ENCODE data around the gene PALLD.

Gene PALLD

DNA sequence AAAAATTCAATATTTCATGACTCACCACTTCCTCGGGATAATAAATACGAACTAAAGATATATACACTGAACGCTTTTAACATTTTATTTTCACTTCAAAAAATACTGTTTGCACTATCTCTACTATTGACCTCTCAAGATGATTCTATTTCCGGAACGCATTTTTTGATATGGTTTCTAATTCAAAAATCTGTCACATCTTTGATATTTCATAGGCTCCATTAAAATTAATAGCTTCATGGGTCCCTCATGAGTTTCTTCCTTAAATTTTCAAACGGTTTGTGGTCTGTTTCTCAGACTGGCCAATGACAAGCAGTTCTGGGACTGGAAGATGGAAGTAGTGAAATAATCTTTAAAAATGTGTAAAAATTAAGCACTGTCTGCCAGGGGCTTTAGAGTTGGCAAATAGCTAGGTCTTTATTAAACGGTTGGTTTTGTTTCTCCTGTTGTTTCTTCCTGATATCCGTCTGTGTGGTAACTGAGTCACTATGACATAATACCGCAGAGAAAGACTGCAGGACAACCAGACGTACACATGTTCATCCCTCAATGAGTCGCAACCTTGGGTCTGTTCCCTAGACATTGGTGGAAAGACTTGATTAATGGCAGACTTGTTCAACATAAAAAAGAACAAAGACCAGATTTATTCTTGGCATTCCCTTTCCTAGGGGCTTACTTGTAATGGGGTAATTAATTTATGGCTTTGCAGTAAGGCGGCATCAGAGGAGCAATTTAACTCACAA lies 133.8 kb downstream of the PALLD start:
- no peak for DNase-seq

DNA sequence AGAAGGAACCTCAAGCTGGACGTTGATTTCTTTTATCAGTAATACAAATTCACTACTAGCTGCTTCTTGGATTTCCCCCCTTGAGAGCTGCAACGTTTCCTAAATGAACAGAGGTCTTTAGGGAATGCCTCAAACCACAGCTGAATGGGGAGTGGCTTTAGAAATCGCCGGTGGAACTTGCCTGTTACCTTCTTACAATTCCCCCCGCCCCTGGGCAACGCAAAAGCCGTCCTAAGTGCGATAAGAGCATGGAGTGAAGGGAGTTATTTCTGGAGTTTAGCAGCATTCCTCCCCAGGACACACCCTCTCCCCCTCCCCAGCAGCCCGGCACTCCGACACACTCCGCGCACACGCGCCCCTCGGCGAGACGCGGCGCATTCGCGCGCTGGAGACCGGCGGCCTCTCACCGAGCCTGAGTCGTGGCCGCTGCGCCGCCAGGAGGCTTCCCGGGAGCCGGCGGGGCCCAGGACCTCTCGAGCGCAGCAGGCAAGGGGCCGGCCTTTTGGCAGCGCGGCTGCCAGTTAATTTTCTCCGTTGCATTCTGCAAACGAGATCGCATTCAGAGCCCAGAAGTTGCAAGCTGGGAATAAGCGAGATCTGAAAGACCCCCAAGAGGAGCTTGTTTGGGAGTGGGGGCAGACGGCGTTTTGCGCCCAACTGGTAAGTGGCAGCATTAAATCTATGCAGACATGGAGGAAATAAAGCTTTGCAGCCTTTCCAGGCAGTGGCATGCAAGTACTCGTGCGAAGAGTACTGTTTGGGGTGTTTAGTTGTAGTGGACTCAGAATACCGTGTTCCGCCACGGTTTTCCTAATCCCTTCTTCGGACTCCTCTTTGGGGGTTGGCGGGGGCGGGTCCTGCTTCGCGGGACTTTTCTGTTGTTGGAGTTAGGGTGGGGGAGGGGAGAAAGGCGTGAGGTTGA lies 134.7 kb downstream of the PALLD start:
- DNase-seq = no peak

DNA sequence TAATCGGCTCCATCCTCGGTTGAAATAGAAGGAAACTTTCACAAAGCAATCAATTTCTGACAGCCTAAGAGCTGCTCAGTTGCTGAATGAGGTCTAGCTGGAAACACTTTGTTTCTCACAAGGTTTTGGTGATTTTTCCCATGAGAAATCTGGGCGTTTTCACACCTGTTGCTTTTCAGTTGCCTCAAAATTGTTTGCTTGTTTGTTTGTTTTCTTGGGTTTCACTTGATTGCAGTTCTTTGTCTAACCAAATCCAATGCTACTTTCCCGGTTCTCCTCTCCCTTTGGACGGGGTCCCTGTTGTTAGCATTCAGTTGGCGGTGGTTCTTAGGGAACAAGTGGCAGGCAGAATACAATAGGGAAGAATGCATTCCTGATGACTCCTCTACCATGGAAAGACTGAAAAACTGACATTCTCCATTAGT lies 135.5 kb downstream of the PALLD start:
- DNase-seq = no peak

DNA sequence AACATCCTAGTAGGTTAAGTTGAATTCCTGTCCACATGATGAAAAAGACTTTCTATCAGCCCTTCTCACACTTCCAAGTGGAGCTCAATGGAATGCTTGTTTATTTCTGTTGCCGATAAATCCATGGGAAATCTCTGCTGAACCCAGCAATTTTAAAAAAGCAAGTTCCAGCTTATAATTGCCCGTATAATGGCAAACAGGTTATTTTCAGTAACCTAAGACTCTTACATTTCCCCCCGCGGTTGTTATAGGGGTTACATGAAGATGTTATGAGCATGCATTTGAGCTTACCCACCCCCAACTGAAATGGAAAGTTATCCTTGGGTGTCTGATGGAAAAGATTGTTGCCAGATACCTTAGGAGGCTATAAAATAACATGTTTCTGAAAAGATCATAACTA lies 136.2 kb downstream of the PALLD start:
- DNase-seq = no peak

DNA sequence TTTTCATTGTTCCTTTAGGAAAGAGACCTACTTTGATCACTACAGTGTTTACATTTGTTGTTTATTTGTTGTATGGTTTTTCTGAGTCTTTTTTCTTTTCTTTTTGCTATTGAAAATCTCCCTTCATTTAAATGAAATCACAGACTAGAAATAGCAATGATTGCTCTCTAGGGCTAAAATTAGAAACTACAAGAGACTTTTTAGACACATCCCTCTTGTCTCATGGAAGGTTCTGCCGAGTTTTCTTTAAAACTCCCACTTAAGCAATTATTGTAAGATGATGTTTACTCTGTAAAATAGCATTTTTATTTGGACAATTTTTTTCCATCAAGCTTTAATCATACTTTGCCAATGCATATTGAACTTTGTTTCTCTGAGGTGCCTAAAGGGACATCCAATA lies 136.6 kb downstream of the PALLD start:
- DNase-seq = no peak

DNA sequence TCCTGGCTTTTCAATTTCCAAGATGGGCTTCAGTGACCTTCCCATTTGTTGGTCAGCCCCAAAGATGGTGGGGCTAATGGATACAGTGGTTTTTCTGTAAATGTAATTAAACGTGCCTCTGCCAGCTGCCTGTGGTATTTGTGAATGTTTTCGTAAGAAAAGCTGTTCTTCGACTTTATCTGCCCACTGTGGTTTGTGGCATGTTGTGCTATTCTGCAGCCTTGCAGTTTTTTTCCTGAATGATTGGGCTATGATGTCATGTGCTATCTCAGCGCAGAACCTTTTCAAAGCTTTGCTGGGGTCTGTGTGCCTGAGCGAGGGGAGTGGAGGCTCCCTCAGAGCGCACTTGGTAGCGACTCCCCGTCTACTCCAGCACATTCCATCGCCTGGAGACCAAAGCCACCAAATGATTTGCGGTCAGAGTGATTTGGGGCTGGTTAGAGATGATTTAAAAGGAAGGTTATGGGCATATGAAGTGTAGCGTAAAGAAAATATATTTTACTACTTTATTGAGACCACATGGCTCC lies 137.5 kb downstream of the PALLD start:
- DNase-seq = no peak

DNA sequence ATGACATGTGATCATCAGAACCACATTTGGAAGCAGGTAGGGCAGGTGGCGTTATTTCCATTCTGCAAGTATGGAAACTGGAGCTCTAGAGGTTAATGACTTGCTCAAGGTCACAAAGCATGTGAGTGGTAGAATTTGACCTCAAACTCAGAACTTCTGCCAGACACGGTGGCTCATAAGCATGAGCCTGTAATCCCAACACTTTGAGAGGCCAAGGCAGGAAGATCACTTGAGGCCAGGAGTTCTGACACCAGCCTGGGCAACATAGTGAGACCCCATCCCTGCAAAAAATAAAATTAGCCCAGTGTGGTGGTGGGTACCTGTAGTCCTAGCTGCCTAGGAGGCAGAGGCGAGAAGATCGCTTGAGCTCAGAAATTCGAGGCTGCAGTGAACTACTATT lies 139.2 kb downstream of the PALLD start:
- no peak for DNase-seq

DNA sequence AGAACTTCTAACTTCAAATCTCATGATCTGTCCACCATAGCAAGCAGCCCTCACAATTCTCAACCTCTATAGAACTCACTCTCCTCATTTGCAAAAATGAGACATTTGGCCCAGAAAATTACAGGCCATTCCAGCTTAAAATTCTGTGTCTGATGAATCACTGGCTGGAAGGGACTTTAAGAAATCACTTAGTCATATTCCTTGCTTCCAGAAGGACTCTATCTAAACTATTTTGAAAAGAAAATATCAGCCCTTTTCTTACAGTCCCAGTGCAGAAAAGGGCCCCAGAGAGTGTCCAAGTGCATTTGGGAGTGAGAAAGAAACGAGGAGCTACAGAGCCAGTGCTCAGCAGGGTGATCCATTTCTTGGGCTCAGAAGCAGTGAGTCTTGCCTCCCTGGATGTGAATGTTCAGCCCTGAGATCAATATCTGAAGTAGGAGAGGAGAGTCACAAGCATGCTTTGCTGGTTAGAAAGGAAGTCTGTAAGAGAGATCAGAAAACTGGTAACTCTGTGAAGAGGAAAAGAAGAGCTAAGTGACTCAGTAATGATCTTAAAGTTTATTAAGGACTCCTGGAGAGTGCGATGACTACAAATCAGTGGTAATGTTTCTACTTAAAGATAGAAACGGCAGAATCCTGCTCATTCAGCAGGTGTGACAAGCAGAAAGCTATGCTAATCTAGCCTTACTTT lies 139.8 kb downstream of the PALLD start:
- no peak for DNase-seq

DNA sequence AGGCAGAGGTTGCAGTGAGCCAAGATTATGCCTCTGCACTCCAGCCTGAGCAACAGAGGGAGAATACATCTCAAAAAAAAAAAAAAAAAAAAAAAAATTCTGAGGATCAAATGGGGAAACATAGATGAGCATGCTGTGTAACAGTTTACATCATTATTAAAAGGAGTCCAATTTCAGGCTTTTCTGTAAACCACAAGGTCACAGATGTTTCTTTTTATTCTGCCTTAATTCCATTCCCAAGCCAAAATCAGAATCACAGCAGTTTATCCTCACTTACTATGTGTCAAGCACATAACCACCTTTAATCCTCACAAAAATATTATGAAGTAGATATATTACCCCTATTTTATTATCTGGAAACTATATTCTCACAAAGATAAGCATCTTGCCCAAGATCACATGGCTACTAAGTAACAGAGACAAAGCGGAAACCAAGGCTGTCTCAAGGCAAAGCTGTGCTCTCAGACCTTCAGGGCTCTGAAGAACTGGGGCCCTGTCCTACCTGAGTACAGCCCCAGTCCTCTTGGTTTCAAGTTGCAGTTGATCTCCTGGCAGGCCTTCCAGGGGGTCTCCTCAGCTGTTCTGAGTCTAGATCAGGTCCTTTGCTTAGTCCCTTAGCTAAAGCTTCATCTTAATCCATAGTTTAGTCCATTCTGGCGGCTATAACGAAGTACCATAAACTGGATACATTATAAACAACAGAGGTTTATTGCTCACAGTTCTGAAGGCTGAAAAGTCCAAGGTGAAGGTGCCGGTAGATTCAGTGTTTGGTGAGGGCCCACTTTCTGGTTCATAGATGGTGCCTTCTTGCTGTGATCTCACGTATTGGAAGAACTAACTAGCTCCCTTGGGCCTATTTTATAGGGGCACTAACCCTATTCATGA lies 141.3 kb downstream of the PALLD start:
- no peak for DNase-seq

DNA sequence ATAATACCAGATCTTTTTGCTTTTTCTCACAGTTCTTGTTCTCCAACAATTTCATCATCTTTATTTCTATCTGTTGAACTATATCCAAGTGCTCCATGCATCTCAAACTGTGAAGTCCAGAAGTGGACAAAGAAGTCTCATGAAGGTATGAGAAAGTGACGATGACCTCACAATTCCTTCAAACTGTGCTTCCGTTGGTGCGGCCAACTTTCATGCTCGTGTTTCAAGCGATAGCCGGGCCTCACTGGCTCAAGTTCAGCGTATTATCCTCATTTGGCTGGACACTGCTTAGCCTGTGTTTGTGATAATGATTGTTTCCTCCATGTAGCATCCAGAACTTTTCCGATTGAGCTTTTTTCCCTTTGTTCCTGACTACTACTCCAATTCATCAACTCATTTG lies 143.1 kb downstream of the PALLD start:
- no peak for DNase-seq

DNA sequence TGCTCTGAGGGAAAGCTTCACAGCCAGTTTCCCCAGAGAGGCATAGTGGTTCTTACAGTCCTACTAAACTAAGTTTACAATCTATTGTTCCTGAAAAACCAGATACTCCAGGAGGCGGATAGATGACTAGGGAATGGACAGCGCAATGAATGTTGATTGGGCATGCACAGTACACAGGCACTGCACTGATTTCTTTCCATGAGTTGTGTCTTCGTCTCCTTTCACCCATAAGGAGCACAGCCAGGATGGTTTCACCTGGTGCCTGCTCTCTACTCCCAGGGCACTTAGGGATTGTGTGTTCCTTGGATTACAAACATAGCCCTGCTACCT lies 144.9 kb downstream of the PALLD start:
- DNase-seq = no peak

DNA sequence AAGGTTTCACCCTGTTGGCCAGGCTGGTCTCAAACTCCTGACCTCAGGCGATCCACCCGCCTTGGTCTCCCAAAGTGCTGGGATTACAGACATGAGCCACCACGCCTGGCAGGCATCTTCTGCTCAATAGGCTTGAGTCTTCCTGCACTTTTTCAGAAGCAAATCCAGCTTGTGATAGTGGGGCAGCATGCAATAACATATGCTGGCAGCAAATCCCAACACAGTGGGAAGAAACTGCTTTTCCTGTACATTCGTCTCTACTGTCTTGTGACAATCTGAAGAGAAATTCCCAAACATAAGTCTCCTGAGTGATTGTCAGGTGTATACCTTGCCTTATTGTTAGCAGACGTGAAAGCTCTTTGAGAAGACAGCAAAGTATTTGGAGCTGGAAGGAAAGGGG lies 145.7 kb downstream of the PALLD start:
- DNase-seq = no peak

DNA sequence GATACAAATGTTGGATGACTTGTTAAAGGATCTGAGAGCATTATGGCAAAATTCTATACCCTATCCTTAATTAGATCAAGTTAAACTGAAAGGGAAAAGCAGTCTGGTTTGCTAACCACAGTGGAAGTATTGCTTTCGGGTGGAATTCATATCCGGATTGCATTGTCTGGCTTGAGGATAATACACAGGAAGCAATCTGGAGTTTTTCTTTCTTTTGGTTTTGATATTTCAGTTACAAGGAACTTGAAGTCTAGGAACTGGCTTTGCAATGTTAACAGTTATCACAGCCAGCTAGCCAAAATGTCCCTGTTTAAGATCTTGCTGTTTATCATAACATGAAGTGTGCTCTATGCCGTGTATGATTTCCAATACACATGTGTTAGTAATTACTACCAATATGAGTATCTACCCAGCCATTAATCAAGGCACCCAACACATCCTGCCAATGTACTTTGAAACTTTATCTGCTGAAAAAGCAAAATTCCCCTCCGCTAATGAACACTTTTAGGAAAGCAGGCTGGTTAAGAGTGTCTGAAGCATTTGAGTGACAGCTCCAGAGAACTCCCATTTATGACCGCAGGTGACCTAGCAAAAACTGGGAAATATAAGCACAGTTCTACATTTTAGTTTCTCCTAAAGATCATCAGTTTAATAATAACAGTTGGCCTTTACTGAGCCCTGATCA lies 146.4 kb downstream of the PALLD start:
- DNase-seq = no peak

DNA sequence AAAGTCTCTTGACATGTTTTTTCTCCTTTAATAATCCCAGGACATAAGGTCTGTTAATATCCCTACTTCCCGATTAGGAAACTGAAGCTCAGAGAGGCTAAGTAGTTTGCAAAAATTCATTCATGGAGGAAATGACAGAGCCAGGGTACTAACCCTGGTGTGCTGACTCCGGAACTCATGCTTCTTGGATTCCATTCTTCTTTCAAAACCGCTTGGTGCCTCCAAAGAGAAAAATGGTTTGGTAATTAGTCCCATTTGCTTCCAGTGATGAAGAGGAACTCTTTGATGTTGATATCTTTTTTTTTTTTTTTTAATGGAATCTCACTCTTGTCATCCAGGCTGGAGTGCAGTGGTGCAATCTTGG lies 146.9 kb downstream of the PALLD start:
- DNase-seq = no peak

DNA sequence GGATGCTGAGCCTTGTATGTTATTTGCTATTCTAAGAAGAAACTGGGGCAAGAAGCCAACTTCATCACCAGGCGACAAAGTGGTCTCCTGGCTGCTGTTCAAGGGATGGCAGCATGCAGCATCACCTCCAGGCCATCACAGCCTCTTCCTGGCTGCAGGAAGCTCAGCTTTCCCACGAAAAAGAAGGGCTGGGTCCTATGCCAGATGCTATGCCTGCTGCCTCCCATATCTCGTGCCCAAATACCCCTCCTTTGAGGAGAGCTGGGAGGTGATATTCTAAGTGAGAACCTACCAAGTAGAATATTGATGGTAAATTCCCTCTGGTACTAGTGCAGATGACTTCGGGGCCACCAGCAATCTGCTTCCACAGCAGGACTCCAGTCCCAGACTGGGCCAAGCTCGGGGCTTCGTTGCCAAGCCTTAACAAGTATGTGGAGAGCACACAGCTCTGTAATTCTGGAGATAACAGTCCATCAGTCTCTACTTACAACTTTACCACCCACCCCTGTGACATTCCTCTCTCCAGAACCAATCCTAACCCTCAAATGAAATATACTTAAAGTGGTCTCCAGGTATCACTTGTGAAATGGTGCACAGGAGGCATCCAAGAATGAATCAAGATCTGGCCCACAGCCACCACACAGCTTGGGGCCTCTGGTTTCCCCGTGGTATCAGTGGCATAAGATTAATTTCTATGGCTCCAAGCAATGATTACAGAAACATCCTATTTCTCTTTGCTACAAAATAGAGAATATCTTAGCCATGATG lies 149.3 kb downstream of the PALLD start:
- no peak for DNase-seq

DNA sequence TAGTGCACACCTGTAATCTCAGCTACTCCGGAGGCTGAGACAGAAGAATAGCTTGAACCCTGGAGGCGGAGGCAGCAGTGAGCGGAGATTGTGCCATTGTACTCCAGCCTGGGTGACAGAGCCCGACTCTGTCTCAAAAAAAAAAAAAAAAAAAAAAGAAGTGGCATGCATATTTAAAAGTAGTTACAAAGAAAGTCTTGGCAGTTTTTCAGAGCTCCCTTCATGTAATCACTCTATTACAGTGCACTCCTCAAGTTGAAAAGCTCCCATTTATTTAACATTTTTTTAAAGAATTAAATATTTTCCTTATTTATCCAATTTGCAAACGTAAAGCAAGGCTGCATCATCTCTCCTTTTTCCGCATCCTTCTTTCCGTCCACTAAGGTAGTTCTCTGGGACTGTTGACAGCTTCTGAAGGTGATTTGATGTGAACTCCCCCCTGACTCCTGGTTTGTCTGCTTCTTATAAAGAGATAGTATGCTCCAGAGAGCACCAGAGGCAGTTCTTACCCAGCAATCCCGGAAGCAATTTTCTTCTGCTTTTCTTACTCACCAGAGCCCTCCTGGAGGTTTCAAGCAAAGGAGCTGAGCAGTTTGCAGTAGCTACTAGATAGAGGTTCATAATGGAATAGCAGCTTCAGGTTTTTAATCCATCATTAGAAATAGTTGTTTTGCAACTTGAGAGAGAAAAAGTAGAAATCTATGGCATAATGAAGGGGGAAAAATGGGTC lies 151.0 kb downstream of the PALLD start:
- no peak for DNase-seq

DNA sequence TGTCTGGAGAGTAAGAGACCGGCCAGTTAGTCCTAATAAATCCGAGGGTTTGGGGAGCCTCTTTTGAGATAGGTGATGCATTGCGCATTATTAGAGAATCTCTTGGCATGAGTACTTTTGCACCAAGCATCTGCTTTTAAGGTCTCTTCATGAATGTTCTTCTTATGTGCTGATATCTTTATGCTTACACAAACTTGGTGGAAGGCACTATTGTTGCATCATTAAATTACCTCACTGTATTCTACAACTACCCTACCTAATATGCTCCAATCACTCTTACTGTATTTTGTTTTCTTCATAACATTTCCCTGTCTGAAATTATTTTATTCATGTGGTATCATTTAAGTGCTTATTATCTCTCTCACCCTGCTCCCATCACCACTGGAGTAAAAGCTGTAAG lies 151.6 kb downstream of the PALLD start:
- DNase-seq = no peak

DNA sequence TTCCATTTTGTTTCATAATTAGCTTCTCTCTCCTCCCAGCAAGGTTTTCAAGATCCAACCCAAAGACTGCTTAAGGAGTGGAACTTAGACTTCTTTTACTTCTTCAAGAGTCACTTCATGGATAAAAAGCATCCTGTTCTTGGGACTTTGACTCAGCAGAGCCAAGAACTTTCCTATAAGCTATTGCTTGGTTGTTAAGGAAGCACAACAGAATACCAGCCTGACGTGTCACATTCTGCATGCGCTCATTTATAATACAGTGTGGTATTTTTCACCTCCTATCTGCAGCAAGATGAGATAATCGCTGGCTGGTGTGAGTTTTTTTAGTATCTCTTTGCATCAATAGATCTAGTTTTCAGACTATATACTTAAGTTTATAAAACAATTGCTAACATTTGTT lies 152.1 kb downstream of the PALLD start:
- DNase-seq = no peak

DNA sequence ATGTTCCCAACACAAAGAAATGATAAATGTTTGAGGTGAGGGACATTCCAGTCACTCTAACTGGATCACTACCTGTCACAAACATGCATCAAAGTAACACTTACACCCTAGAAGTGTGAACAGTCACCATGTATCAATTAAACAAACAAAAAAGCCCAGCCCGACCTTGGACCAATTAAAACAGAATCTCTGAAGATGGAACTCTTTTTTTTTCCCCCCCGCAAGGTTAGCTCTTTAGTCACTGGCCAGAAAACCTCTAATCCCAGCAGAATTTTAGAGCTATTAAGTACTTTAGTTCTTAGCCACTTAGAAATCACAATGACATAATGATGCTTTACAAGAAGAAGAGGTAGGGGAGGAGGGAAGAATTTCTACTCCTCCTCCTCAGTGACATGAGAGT lies 154.5 kb downstream of the PALLD start:
- no peak for DNase-seq

DNA sequence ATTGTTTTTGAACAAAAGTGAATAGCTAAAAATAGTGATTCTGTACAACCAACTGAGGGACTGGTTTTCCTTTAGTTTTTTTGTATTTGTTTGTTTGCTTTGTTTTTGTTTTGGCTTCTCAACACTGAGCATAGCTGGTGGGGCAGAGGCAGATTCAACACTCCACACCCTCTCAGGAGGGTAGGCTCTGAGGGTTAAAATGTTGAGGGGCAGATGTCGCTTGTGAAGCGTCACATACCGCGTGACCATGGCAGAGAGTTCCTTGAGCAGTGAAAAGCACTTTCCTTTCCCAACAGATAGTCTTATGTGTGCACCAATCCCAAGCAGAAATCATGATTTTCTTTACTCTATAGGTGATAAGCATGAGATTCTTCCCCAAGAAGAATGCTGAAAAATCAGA lies 155.0 kb downstream of the PALLD start:
- no peak for DNase-seq

DNA sequence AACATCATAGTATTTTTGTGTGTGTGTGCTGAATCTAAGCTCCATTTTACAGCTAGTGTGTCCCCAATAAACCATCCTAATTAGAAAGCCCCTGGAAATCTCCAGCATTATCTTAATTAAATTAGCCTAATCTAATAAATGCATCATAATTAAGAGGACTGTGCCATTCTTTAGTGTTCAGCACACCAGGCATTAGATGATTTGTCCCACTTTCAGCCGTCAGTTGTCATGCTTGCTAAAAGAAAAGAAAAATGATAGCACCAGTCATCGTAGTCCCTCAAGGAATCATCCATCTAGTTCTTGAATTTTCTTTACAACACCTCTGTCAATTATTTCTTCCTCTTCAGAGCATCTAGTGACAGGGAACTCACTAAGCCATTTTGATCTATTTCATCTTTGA lies 155.9 kb downstream of the PALLD start:
- no peak for DNase-seq
